ENCODE data around the gene CEPT1.
"Not testable (repeated sequence)": the region's sequence is repeated elsewhere in the genome, so short reads cannot be mapped to it uniquely, and the experiment has no call there.

Gene CEPT1

GRCh38 chr1:111214074-111214801 is 74.2 kb downstream of the CEPT1 start:
- no peak for DNase-seq (ENCODE audit: low spot score)
- Histone ChIP-seq H3K27me3 (ENCODE audit: insufficient read depth, poor library complexity, severe bottlenecking) (no peaks in the 10 kb centered on the region), H3K36me3 (ENCODE audit: low read depth) (no peaks in the 10 kb centered on the region), H3K4me3 (ENCODE audit: severe bottlenecking) (no peak overlapping the region), H3K27ac (ENCODE audit: poor library complexity, severe bottlenecking) (no peak overlapping the region), H3K4me1 (ENCODE audit: insufficient read depth, poor library complexity, severe bottlenecking) (peaks cover 9% of the 10 kb centered on the region), H3K9me3 (ENCODE audit: severe bottlenecking) (no peaks in the 10 kb centered on the region)
- TF ChIP-seq CTCF (IDR thresholded peaks at IDR 0.05; ENCODE audit: poor library complexity, severe bottlenecking): no peak
- ATAC-seq (ENCODE audit: low read depth): no peak

DNA sequence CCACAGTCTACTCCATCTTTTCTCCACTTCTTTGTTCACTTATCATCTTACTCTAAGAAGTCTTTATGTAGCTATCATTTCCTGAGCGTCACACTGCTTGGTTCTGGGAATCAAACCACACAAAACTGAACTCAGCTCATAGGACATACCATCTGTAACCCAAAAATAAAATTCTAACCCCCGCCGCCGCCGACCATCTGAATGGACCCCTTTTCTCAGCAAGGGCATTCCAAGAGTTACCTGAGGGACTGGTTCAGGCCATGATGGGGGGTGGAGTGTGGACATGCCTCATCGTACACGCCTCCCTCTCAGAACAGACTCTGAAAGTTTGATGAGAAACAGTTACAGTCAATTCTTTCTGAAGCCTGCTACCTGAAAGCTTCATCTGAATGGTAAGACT is 74.9 kb downstream of the CEPT1 start:
- Histone ChIP-seq H3K4me3 (ENCODE audit: severe bottlenecking) (no peak overlapping the region), H3K36me3 (ENCODE audit: low read depth) (no peaks in the 10 kb centered on the region), H3K27me3 (ENCODE audit: insufficient read depth, poor library complexity, severe bottlenecking) (no peaks in the 10 kb centered on the region), H3K4me1 (ENCODE audit: insufficient read depth, poor library complexity, severe bottlenecking) (peaks cover 9% of the 10 kb centered on the region), H3K9me3 (ENCODE audit: severe bottlenecking) (no peaks in the 10 kb centered on the region), H3K27ac (ENCODE audit: poor library complexity, severe bottlenecking) (no peak overlapping the region)
- ATAC-seq (ENCODE audit: low read depth) (no peak), DNase-seq (ENCODE audit: low spot score) (no peak)
- no peak for TF ChIP-seq CTCF (IDR thresholded peaks at IDR 0.05; ENCODE audit: poor library complexity, severe bottlenecking)

GRCh38 chr1:111215285-111215684 is 75.3 kb downstream of the CEPT1 start:
- H3K4me1 ChIP-seq (ENCODE audit: insufficient read depth, poor library complexity, severe bottlenecking); H3K4me3 ChIP-seq (ENCODE audit: severe bottlenecking); H3K27ac ChIP-seq (ENCODE audit: poor library complexity, severe bottlenecking): not testable (repeated sequence)

DNA sequence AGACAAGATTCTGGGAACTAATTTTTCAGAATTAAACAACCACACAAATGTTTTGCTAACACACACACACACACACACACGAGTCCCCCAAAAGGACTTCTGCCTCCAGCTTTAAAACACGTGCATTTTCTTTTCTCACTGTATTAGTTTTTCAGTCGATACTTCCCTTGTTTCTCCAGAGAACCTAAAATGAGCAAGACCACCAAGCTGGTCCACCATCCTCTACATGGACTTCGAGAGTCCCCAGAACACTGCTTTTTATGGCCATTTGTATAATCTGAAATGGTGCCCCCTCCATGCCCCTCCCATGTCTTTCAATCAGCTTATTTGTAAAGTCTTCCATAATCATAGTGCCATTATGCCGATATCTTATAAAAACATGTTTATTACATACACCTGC is 76.7 kb downstream of the CEPT1 start:
- H3K27ac ChIP-seq (ENCODE audit: poor library complexity, severe bottlenecking): no peak overlapping the region
- ATAC-seq (ENCODE audit: low read depth) (no peak), DNase-seq (ENCODE audit: low spot score) (no peak)
- TF ChIP-seq CTCF (IDR thresholded peaks at IDR 0.05; ENCODE audit: poor library complexity, severe bottlenecking): no peak
- no peaks in the 10 kb centered on the region for H3K9me3 ChIP-seq (ENCODE audit: severe bottlenecking)
- H3K36me3 ChIP-seq (ENCODE audit: low read depth): no peaks in the 10 kb centered on the region
- peaks cover 9% of the 10 kb centered on the region for H3K4me1 ChIP-seq (ENCODE audit: insufficient read depth, poor library complexity, severe bottlenecking)
- H3K27me3 ChIP-seq (ENCODE audit: insufficient read depth, poor library complexity, severe bottlenecking): no peaks in the 10 kb centered on the region
- H3K4me3 ChIP-seq (ENCODE audit: severe bottlenecking): no peak overlapping the region

More at GRCh38 chr1:111215285-111215684, 75.3 kb downstream of the CEPT1 start:
- H3K36me3 ChIP-seq (ENCODE audit: low read depth); H3K9me3 ChIP-seq (ENCODE audit: severe bottlenecking); ATAC-seq (ENCODE audit: low read depth); DNase-seq (ENCODE audit: low spot score); H3K27me3 ChIP-seq (ENCODE audit: insufficient read depth, poor library complexity, severe bottlenecking): not testable (repeated sequence)

DNA sequence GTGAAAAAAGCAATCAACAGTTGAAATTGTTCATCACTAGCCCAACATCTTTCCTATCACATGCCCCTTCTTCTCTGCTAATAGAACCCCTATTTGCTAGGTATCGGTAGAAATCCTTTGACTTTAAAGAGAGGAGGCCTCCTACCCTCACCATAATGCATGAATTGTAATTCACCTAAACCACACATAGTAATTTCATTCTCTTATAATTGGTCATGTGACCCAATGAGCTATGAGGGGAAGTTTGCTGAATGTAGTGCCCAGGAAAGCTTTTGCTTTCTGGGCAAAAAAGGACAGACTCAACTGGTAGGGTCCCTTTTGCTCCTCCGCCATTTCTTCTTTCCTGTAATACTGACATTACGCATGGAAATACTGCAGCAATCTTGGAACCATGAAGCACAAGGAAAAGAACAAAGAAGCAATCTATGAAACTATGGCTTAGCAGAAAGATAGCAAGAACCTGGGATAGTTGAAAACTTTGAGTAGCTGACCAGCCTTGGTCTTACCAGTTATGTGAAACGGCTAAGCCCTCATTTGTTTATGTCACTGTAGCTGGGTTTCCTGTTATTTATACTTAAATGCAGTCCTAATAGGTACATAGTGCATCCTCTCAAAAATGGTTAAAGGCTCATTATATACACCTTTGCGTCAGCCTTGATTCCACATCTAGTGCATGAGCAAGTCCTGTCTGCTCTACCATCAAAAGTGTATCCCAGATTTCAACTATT is 77.3 kb downstream of the CEPT1 start:
- TF ChIP-seq CTCF (IDR thresholded peaks at IDR 0.05; ENCODE audit: poor library complexity, severe bottlenecking): no peak
- Histone ChIP-seq H3K36me3 (ENCODE audit: low read depth) (no peaks in the 10 kb centered on the region), H3K9me3 (ENCODE audit: severe bottlenecking) (no peaks in the 10 kb centered on the region), H3K27me3 (ENCODE audit: insufficient read depth, poor library complexity, severe bottlenecking) (no peaks in the 10 kb centered on the region), H3K27ac (ENCODE audit: poor library complexity, severe bottlenecking) (no peak overlapping the region), H3K4me3 (ENCODE audit: severe bottlenecking) (no peak overlapping the region), H3K4me1 (ENCODE audit: insufficient read depth, poor library complexity, severe bottlenecking) (peaks cover 11% of the 10 kb centered on the region)
- DNase-seq (ENCODE audit: low spot score) (no peak), ATAC-seq (ENCODE audit: low read depth) (no peak)

Data from RWPE2 (cell line).